Left hindlimb (tissue), 1 donor: ENCODE data around the gene RIPK1.

Experiments used
- DNase-seq: peaks from one replicate; pipeline ENCODE4 v3.0.0-alpha.2; 2018

RIPK1 gene

DNA sequence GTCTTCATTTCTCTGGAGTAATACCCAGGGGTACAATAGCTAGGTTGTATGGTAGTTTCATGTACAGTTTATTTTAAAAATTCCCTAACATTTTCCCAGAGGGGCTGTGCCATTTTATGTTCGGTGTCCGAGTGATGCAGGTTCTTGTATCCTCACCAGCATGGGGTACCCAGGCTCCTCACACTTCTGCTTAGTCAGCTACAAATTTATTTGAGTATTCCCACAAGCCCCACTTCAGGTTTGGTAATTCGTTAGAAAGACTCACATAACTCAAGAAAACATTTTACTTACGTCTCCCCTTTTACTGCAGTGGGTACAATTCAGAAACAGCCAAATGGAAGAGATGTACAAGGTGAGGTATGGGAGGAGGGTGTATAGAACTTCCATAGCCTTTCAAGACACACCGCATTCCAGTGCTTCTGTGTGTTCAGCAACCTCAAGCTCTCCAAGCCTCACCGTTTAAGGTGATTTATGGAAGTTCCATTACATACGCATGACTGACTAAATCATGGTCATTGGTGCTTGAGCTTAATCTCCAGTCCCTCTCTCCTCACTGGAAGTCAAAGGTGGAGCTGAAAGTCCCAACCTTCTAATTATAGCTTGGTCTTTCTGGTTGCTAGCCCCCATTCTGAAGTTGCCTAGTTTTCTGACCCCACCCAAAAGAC lies 18.1 kb downstream of the RIPK1 start:
- DNase-seq: no peak

DNA sequence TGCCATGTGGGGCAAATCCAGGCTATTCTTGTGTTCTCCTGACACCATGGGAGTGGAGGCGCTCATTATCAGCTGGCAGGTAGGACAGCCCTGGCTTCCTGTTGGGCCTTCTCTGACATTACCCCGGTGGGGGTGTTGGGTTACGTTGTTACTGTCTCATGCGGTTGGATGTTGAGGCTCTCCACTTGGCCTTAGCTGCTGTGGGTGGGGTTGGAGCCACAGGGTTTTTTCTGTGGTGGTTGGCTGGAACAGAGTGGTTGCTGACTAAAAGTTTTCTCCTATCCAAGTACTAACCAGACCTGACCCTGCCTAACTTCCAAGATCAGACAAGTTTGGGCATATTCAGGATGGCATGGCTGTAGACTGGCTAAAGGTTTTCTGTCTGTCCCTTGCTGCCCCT lies 20.2 kb downstream of the RIPK1 start:
- DNase-seq: peak; percentile 41

DNA sequence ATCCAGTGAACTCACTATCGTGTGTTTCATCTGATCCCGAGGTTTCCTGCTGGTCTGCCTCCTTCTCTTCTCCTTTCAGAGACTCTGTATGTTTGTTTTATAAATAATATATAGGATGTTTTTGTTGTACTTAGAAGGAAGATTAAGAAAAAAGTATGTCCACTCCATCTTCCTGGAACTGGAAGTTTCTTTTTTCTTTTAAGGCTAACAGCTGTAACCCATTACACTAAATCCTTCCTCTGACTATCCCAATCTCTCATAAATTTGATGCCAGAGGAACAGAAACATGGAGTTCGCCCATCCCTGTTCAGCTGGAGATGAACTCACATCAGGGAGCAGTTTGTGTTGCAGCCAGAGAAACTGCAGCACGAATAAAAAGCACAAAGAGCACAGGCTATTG lies 20.7 kb downstream of the RIPK1 start:
- peak; percentile 42 for DNase-seq

DNA sequence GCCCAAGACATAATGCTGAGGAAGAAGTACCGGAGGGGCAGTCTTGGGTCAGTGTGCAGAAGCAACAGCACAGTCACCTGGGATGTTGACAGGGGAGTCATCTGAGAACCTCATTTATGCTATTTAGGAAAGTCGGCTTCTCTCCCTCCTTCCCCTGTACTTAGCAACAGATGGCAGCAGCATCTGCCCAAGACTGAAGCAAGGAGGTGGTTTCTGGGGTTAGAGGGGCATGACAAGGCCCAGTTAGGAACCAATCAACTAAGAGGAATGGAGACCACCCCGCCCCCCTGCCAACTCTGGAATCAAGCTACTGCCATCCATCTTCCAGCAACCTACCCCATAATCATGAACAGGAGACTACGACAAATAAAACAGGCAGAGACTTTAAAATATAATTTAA lies 21.7 kb downstream of the RIPK1 start:
- no peak for DNase-seq

DNA sequence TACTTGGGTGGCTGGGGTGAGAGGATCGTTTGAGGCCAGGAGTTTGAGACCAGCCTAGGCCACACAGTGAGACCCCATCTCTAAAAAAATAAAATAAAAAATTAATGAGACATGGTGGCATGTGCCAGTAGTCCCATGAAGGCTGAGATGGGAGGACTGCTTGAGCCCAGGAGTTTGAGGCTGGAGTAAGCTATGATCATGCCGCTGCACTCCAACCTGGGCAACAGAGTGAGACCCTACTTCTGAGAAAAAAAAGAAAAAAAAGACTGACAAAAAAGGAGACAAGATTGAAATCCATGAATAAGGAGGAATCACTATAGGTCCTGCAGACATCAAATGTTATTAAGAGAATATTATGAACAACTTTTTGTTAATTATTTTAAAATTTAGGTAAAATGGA lies 26.5 kb downstream of the RIPK1 start:
- DNase-seq: no peak

DNA sequence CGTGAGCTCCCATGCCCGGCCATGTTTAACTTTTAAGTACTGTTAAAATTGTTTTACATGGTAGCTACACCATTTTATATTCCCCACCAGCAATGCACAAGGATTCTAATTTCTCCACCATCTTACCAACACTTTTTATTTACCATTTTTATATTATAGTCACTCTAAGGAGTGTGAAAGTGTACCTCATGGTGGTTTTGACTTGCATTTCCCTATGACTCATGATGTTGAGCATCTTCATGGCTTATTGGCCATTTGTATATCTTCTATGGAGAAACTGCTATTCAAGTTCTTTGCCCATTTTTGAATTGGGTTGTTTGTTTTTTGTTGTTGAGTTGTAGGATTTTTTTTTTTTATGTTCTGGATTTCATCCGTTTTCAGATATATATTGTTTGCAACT lies 34.6 kb downstream of the RIPK1 start:
- DNase-seq: no peak

DNA sequence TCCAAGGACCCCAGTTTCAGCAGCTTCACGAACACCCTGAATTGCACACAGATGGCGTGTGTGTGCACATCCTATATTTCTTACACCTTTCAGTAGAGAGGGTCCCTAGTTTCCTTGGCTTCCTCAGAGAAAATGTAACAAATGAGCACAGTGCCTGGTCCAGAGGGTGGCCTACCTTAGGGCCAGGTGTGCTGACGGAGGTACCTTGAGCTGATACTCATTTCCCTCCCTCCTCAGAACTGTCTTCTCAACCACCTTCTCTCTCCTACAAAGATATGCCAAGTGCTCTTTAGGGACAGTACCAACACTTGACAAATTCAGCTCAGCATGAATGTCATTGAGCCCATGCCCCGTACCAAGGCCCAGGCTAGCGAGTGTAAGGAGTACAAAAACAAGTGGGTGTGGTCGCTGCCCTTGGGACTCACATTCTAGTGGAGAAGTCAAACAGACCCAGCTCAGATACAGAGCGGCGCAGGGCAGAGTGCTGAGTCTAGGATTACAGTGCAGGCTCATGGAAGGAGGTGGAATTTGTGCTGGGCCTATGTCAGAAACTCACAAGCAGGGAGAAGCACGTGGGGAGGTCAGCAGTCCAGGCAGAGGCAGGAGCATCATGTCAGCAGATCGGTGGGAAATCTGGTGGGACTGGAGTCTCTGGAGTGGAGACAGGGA lies 40.6 kb downstream of the RIPK1 start:
- DNase-seq: no peak

DNA sequence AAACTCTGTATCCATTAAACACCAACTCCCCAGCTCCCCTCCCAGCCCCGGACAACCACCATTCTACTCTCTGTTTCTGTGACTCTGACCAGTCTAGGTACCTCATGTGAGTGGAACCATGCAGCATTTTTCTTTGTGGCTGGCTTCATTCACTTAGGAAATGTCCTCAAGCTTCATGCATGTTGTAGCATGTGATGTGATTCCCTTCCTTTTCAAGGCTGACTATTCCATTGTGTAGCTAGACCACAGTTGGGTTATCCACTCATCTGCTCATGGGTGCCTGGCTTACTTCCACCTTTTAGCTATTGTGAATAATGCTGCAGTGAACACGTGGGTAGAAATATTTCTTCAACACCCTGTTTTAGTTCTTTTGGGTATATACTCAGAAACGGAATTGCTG lies 41.5 kb downstream of the RIPK1 start:
- no peak for DNase-seq

DNA sequence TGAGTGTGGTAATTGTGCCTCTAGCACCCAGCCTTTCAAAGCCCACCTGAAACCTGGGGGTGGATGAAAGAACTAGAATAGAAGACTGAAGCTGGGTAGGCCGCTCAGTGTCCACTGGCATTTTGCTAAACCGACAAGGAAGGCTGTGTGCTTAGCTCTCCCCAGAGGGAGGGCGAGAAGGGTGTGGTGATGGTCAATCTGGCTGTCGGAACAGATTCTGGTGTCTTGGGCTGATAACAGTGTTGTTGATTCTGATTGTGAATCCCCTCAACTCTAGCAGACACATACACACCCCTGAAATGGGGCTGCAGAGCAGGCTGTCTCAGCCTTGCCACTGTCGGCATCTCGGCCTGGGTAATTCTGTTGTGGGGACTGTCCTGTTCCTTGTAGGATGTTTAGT lies 46.1 kb downstream of the RIPK1 start:
- no peak for DNase-seq

DNA sequence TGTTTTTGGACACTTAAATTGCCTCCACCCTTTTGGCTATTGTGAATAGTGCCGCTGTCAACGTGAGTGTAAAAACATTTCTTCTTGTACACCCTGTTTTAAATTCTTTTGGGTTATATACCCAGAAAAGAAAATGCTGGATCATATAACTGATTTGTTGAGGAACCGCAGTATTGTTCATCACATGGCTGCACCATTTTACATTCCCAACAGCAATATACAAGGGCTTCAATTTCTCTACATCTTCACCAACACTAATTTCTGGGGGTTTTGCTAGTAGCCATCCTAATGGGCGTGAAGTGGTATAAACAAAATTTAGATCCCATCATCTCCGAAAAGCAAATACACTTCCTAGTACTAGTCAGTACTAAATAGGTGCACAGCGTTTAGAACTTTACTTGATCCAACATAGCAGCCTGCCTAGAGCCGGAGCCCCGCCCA lies 49.6 kb downstream of the RIPK1 start:
- DNase-seq: no peak

DNA sequence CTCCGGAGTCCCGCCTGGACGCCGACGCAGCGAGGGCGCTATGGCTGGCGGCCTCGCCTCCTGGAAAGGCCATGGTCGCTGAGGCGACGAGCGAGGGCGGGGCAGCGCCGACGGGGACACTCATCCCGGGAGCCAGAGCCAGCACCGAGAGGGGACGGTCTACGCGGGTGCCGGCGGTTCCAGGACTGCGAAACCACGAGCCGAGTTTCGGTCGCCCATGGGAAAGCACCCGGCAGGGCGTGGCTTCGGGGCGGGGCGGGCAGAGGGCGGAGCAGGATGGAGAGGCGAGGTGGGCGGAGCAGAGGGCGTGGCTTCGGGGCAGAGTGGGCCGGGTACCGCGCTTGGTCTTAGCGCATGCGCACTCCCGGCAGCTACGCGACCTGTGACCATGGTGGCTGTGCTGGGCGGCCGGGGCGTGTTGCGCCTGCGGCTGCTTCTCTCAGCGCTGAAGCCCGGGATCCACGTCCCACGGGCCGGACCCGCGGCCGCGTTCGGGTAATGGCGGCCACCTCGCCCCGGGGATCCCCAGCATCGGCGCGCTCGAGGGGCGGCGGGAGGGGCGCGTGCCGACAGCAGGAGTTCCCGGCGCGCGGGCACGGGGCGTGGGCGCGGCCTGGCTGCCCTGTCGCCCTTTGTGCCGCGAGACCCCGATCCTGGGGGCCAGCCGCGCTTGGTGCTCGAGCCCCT lies 50.2 kb downstream of the RIPK1 start, which contains the start of gene BPHL:
BPHL (plus strand) TSS at position 359 of the 687 bp plus-strand sequence; CDS start at position 389, 30 bp downstream.
- DNase-seq: peak; percentile 98

DNA sequence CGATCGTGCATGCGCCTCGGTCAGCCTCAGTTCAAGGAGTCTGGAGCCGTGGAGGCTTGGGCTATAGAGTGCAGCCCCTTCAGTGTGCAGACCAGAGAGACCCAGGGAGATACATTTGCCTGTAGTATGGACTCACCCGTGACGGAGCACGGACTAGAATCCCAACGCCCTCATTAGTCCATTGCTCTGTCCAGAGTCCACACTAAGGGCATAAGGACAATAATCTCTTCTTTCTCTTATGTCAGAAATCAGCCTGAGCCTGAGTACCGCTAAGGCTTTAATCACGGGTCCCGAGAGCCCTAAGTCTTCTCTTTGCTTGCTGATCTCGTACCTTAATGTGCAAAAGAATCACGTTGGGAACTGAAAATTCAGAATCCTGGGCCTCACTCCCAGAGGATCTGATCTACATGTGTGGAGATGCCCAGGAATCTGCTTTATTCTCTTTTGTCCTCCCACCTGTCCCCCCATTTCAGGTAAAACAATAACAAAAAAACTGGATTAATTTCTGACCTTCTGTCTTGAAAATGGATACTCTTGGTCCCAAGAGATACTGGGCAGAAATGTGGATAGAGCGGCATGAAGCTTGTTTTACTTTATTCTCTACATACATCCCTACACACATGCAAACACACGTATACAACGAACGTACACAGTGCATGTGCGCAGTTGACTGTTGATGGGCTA lies 50.9 kb downstream of the RIPK1 start:
- no peak for DNase-seq

DNA sequence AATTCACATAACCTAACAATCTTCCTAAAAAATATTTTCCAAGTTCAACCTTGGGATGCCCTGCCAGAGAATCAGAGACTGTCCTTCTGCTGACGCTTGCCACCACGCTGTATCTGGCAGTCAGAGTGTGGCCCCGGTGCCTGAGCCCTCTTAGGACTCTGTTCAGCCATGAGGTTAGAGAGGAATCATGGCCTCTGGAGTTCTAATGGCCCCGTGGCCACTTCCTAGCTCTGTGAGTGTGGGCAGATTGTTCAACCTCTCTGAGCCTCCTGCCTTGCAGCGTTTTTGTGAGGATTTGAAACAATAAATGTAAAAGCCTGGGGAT lies 52.4 kb downstream of the RIPK1 start:
- no peak for DNase-seq

DNA sequence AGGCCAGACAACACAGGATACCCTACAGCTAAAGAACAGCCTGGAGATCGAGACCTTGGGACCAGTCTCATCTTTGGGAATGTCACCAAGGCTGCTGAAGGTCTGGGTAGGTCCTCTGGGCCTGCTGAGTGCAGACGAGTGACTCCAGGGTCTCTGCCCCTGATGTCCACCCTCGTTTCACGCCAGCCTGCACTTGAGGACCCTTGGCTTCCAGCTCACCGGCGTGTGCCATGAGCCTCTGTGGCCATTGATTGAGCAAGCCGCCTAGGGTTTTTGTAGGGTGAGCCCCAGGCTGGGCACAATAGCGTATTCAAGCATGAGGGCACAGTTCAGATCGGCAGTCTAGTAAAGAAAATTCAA lies 54.5 kb downstream of the RIPK1 start:
- no peak for DNase-seq

DNA sequence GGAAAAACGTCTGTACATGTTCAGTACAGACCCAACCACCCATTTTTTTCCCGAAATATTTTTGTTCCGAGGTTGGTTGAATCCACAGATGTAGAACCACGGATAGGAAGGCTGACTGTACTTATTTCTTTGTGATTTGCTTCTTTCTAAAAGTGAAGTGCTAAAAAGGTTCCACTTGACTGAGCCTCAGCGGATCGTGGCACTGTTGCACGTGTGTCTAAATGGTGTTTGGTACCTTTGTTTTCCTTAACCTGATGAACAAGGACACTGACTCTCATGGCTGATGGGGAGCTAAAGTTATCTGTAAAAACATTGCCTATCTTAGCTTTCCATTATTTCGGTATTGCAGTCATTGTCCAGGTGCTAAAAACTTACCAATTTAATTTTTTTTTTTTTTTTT lies 56.4 kb downstream of the RIPK1 start:
- no peak for DNase-seq

DNA sequence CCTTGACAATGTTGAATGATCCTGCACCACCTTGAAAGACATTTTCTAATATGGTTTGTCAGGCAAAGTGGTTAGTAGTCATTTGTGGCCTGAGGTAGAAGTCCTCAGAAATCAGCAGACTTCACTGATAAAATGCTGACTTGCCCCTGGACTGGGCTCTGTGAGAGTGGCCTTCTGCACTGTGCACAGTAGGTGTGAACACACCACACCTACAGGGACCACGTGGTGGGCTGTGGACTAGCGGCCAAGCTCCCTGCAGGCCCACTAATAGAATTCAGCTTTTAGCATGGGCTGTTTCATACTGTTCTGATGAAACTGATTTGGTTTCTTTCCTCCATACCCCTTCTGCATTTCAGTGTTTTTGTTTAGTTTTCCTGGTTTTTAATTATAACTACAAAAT lies 57.5 kb downstream of the RIPK1 start:
- DNase-seq: no peak

DNA sequence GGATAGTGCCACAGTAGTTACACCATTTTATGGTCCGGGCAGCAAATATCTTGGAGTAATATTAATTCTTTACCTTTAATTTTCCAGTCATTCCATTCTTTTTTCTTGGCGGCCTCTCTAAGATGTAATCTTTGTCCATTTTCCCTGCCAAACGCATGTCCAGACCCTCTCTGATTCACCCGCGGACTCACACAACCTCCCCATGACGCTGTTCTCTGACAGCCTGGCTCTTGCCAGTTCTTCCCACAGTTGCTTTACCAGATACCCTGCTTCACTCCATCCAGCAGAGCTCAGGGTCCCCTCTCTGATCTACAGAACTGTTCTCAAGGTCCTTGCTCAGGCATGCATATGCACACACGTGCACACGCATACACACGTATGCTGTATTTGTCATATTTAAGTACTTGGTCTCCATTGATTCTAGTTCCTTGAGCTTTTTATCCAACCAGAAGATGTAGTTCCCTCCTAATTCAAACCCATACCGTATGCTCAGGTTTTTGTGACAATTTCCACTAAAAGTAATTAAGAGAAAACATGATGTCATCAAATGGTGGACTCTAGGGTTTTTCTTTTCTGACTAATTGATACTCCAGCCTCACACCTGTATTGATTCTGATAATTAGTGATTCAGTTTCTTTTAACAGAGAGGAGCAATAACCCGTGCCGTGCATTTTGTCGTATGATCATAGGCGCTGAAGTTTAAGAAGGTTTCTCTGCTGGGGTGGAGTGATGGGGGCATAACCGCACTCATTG lies 60.2 kb downstream of the RIPK1 start:
- peak; percentile 46 for DNase-seq

DNA sequence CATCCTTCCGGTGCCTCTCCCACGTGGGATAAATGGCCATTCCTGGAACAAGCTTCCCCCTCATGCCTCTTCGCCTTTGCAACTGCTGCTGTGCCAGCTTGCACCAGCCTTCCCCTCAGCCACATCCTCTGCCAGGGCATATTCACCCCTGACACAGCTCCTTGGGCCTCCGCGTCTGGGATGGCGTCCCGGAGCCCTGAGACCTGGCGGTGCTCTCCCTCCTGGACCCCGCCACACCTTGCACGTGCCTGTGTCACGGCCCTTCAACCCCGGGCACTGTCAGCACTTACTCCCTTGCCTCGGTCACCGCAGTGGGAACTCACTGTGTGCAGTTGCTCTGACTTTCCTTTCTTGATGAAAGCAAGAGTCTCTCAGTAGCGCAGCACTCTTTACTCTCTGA lies 63.4 kb downstream of the RIPK1 start:
- DNase-seq: no peak

DNA sequence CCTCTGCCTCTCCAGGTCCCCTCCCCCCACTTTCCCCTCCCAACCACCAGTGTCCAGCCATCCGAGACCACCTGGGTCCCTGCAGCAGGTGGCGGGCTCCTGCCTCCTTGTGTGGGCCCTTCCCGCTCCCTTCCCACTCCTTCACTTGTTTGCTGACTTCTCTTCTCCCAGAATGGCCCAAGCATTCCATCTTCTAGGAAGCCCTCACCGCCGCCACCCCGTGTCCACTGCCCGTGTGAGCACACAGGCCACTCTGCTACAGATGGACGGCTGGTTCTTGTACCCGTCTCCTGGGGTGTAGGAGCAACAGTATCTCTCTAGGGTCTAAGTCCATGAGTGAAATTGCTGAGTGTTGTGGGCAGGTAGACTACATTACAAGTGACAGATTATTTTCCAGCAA lies 65.2 kb downstream of the RIPK1 start:
- DNase-seq: no peak

DNA sequence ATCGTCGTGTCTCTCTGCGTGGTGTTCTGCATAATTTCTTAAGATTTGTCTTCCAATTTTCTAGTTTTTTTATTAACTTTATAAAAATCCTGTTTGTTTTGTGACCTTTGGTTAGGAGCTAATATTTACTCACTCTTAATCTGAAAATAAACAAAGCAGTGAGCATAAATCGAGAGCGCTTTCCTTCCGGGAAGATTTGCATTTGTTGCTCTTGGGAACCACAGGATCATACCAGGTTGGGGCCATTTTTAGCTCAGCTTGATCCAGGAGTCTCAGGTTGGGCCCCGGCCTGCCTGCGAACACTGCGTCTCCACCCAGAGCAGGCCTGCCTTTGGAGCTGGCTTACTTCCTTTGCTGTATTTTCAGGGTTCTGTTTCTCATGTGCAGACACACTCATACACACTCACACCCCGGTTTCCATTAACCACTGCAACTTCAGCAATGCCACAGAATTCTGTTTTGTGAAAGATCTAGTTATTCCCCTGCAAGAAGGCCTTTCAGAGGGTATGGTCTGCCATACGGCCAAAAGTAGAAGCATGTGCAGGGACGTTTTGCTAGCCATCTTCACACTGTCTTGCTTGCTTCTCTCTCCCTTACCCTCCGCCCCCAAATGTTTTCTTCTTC lies 67.5 kb downstream of the RIPK1 start:
- DNase-seq: no peak

DNA sequence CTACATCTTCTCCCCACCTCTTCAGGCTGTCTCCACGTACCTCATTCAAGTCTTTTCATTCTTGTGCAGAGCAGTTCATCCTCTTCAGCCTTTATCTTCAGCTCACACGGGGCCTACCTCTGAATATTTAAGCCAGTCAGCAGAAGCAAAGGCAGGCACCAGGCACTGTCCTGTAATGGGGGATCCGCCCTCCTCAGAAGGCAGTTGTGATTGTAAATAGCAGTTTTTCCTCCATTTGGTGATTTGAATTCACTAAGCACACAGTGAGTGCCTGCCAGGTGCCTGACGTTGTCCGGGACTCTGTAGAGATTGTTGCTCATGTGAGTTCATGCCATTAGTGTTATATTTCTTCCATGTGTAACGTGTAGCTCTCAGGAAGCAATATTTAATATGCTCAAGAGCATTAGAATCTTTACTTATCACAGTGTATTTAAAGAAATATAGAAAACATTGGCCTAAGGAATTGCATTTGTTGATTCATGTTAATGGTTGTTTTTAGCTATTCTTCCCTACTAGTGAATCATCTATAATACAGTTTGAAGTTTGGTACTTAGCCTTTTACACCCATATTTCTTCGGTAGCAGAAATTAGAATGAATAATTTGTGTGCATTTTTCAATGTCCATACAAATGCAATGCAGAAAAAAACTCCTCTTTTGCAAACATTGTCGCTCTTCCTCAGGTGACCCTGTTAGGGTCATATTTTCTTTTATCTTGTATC lies 68.2 kb downstream of the RIPK1 start:
- no peak for DNase-seq
